Thyroid gland (tissue), 4 donors: ENCODE data around the gene OR4D1. TPM values are rescaled to one million over a fixed set of nuclear protein-coding genes. Genes with fewer than 3 reads are reported as not detected.
"Not testable (repeated sequence)": the region's sequence is repeated elsewhere in the genome, so short reads cannot be mapped to it uniquely, and the experiment has no call there.

ENCODE experiments used
- DNase-seq, 2 donors: peaks; one replicate each; pipeline ENCODE4 v3.0.0-alpha.2; 2019
- H3K27ac ChIP-seq, 3 donors: fragments of 200-600 bp; sonication (generic); 1 replicate in 2 of 3; 2 replicates in 1 of 3; pipeline ENCODE4 v1.5.1; 2016 to 2019; ENCODE audit warnings: mild to moderate bottlenecking in 1 of 3, moderate library complexity in 1 of 3
- H3K27me3 ChIP-seq: fragments of 200-600 bp; sonication (generic); one replicate; pipeline ENCODE4 v1.5.1; 2019
- H3K36me3 ChIP-seq, 2 donors: fragments of 200-600 bp; sonication (generic); one replicate each; pipeline ENCODE4 v1.5.1; 2016 to 2019
- H3K4me1 ChIP-seq, 2 donors: fragments of 200-600 bp; sonication (generic); one replicate each; pipeline ENCODE4 v1.5.1; 2017 to 2019
- H3K4me3 ChIP-seq, 3 donors: fragments of 200-600 bp; sonication (generic); replicated peaks in 1 of 3; 1 replicate in 2 of 3; 2 replicates in 1 of 3; pipeline ENCODE4 v1.5.1; 2016; ENCODE audit warnings: mild to moderate bottlenecking in 1 of 3
- H3K9me3 ChIP-seq: fragments of 200-600 bp; sonication (generic); one replicate; pipeline ENCODE4 v1.5.1; 2017
- CTCF ChIP-seq, 6 experiments: fragments of 200-600 bp in 3 of 6; fragments of 450-650 bp in 3 of 6; sonication (generic) in 3 of 6; IDR thresholded peaks; one replicate each; pipeline ENCODE4 v1.5.1; 2016 to 2019; ENCODE audit warnings: antibody characterized with exemption in 6 of 6, mild to moderate bottlenecking in 2 of 6, inconsistent platforms in 1 of 6, moderate library complexity in 1 of 6
- POLR2A ChIP-seq, 2 donors: fragments of 450-650 bp; IDR thresholded peaks; one replicate each; pipeline ENCODE4 v1.6.1; 2017; ENCODE audit warnings: antibody characterized with exemption in 2 of 2, mild to moderate bottlenecking in 2 of 2, moderate library complexity in 1 of 2
- WGBS, 2 donors: methylation state at CpG; one replicate each; pipeline ENCODE4 v1.1.5; 2017; 5-methylcytosine and 5-hydroxymethylcytosine counted together
- intact Hi-C: fragments of 100-400 bp; cut with DNase I; formaldehyde crosslinking; loops from one replicate; pipeline ENCODE4 v1.15.1; 2023
- total RNA-seq, 4 donors: library from RNA; depleted of rRNA; stranded (reverse); fragments of >200 nt; gene quantifications; one replicate each; pipeline ENCODE4 v1.2.3, GENCODE V29; 2016

Gene OR4D1
- total RNA-seq, 4 donors from 2014 or later = not detected

DNA sequence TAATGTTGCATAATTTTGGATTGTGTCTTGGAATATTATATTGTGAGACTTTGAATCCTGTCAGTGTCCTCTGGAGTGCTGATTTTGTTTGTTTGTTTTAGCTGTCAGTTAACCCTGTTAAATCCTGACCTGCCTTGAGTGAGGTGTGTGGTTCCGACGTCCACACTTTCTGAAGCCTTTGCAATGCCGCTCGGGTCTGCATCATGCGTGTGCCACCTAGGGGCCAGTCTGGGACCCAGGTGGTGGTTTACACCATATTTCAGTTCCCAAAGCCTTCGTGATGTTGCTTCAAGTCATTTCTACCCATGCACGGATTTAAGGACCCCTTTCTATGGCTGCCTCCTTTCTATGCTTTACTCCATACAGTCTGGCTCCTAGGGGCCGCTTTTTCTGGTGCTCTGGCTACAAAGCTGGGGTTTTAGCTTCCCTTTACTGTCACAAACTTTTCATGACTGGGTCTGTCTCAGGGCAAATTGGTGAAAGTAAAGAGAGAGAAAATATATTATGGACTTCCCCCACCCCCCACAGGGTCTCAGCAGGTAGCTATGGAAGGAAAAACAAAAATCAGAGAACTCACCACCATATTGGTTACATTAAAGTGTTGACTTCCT is 11.4 kb upstream of the OR4D1 start:
- TF ChIP-seq POLR2A (IDR thresholded peaks at IDR 0.05) (no peak), CTCF (IDR thresholded peaks at IDR 0.05) (peak in 2 of 6 experiments; percentile 24 to 45)
- WGBS, 2 donors = 21 to 23% methylated on average over 8 of the region's 8 CpGs
- H3K36me3 ChIP-seq = no peaks in the 10 kb centered on the region

DNA sequence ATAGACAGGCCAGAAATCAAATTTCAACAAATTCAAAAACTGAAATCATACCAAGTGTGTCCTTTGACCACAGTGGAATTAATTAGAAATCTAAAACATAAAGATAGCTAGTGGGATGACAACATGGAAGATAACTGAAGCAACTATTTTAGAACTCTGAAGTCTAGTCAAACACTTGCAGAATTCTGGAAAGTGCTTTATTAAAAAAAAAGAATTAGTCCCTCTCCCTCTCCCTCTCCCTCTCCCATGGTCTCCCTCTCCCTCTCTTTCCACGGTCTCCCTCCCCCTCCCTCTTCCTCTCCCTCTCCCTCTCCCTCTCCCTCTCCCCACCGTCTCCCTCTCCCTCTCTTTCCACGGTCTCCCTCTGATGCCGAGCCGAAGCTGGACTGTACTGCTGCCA is 6.7 kb upstream of the OR4D1 start:
- WGBS, 2 donors = 76 to 83% methylated on average over 5 of the region's 5 CpGs
- H3K27ac ChIP-seq = no peak overlapping the region
- no peak for TF ChIP-seq POLR2A (IDR thresholded peaks at IDR 0.05)
- no peak for TF ChIP-seq CTCF (IDR thresholded peaks at IDR 0.05)

More for the DNA sequence above, 11.4 kb upstream of the OR4D1 start:
- no peak overlapping the region for H3K4me3 ChIP-seq
- intact Hi-C loops = no loop called here
- no peak overlapping the region for H3K27ac ChIP-seq
- H3K27me3 ChIP-seq = no peaks in the 10 kb centered on the region
- no peaks in the 10 kb centered on the region for H3K9me3 ChIP-seq
- DNase-seq = peak; percentile 5 to 17
- H3K4me1 ChIP-seq = no peaks in the 10 kb centered on the region

GRCh38 chr17:58143335-58143734 is 4.8 kb upstream of the OR4D1 start:
- WGBS, 2 donors = 42 to 44% methylated on average over 4 of the region's 4 CpGs
- H3K27me3 ChIP-seq, intact Hi-C loops: not testable (repeated sequence)

More for the DNA sequence above, 6.7 kb upstream of the OR4D1 start:
- Histone ChIP-seq H3K36me3 (no peaks in the 10 kb centered on the region), H3K27me3 (no peaks in the 10 kb centered on the region), H3K4me3 (no peak overlapping the region), H3K9me3 (no peaks in the 10 kb centered on the region), H3K4me1 (no peaks in the 10 kb centered on the region)
- no peak for DNase-seq
- intact Hi-C loops = no loop called here

DNA sequence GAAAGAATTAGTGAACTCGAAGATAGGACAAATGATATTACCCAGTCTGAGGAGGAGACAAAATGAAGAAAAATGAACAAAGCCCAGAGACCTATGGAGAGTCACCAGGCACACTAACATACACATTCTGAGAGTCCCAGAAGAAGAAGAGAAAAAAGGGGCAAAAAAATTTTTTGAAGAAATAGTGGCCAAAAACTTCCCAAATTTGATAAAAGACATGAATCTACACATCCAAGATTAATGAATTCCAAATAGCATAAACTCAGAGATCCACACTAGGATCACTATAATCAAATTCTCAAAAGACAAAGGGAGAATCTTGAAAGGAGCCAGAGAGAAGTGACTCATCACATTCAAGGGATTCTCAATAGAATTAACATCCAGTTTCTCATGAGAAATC is 3.4 kb upstream of the OR4D1 start:
- no peak for DNase-seq
- Histone ChIP-seq H3K9me3 (no peaks in the 10 kb centered on the region), H3K4me1 (no peaks in the 10 kb centered on the region), H3K27ac (no peak overlapping the region), H3K27me3 (no peaks in the 10 kb centered on the region), H3K4me3 (no peak overlapping the region), H3K36me3 (no peaks in the 10 kb centered on the region)
- WGBS, 2 donors = 85 to 89% methylated on average over 1 of the region's 1 CpG
- TF ChIP-seq CTCF (IDR thresholded peaks at IDR 0.05) (no peak), POLR2A (IDR thresholded peaks at IDR 0.05) (no peak)
- intact Hi-C loops = no loop called here

More at GRCh38 chr17:58143335-58143734, 4.8 kb upstream of the OR4D1 start:
- DNase-seq, H3K9me3 ChIP-seq, H3K27ac ChIP-seq, H3K4me3 ChIP-seq, H3K36me3 ChIP-seq, H3K4me1 ChIP-seq: not testable (repeated sequence)

DNA sequence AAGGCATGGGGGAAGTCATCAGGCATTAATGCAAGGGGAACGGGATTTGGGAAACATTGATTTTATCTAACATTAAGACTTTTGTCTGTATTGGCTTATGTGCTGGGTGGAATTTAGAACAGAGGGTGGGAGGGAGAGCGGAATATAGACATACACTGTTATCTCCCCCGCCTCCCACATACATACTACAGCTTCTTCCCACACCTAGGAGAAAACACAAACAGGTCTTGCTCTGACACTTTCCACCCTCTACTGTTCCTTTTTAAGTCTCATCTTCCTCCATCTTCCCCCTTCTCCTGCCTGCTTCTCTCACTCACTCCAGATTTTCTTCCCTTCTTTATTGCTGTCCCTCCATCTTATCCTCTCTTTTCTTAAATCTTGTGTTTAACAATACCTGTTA is 425 bp downstream of the OR4D1 start:
- intact Hi-C loops = no loop called here
- H3K4me1 ChIP-seq = no peaks in the 10 kb centered on the region
- no peak for TF ChIP-seq POLR2A (IDR thresholded peaks at IDR 0.05)
- TF ChIP-seq CTCF (IDR thresholded peaks at IDR 0.05) = no peak
- H3K27ac ChIP-seq = no peak overlapping the region
- 86 to 89% methylated on average over 3 of the region's 3 CpGs for WGBS, 2 donors
- H3K4me3 ChIP-seq = no peak overlapping the region
- H3K27me3 ChIP-seq = no peaks in the 10 kb centered on the region
- H3K36me3 ChIP-seq = no peaks in the 10 kb centered on the region
- DNase-seq = no peak
- H3K9me3 ChIP-seq = no peaks in the 10 kb centered on the region
